ENCODE results near the gene USP17L15.
"Not testable (repeated sequence)": the region's sequence is repeated elsewhere in the genome, so short reads cannot be mapped to it uniquely, and the experiment has no call there.

USP17L15 gene, protein sequence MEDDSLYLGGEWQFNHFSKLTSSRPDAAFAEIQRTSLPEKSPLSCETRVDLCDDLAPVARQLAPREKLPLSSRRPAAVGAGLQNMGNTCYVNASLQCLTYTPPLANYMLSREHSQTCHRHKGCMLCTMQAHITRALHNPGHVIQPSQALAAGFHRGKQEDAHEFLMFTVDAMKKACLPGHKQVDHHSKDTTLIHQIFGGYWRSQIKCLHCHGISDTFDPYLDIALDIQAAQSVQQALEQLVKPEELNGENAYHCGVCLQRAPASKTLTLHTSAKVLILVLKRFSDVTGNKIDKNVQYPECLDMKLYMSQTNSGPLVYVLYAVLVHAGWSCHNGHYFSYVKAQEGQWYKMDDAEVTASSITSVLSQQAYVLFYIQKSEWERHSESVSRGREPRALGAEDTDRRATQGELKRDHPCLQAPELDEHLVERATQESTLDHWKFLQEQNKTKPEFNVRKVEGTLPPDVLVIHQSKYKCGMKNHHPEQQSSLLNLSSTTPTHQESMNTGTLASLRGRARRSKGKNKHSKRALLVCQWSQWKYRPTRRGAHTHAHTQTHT

DNA sequence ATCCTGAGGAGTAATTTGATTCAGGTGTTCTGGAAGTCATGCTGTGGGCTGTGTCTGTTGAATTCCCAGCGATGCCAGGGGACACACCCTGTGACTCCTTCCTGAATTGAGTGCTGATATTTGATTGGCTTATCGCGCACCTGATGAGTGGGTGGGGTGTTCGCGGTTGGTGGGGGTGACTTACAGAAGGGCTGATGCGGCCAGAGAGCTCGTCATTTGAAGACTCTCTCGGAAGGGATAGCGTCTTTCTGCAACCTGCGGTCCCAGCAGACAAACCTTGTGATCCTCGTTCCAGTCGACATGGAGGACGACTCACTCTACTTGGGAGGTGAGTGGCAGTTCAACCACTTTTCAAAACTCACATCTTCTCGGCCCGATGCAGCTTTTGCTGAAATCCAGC is at the start of gene USP17L15:
Gene USP17L15, plus strand, starts transcription at position 301 of the 400 bp plus-strand sequence. Its CDS starts 0 bp downstream, at position 301.
- not testable (repeated sequence) for DNase-seq (ENCODE audit: low spot score)

DNA sequence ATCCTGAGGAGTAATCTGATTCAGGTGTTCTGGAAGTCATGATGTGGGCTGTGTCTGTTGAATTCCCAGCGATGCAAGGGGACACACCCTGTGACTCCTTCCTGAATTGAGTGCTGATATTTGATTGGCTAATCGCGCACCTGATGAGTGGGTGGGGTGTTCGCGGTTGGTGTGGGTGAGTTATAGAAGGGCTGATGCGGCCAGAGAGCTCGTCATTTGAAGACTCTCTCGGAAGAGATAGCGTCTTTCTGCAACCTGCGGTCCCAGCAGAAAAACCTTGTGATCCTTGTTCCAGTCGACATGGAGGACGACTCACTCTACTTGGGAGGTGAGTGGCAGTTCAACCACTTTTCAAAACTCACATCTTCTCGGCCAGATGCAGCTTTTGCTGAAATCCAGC is 23.8 kb upstream of the USP17L15 start, which contains the start of gene USP17L10:
Gene USP17L10, plus strand, starts transcription at position 301 of the 400 bp plus-strand sequence. Its CDS starts 0 bp downstream, at position 301.
- DNase-seq (ENCODE audit: low spot score) = not testable (repeated sequence)

- DNase-seq (ENCODE audit: low spot score) = not testable (repeated sequence)
Measured at GRCh38 chr4:9214701-9215100, 19.5 kb upstream of the USP17L15 start.

- DNase-seq (ENCODE audit: low spot score) = not testable (repeated sequence)
Measured at GRCh38 chr4:9215105-9215504, 19.1 kb upstream of the USP17L15 start, which contains the start of gene USP17L11. USP17L11 (plus strand) TSS chr4:9215405; CDS start chr4:9215405, 0 bp downstream.

GRCh38 chr4:9219852-9220251 is 14.3 kb upstream of the USP17L15 start, which contains the start of gene USP17L12:
USP17L12 (plus strand) TSS chr4:9220152; CDS start chr4:9220152, 0 bp downstream.
- not testable (repeated sequence) for DNase-seq (ENCODE audit: low spot score)

- DNase-seq (ENCODE audit: low spot score) = not testable (repeated sequence)
Measured at GRCh38 chr4:9224596-9224995, 9.6 kb upstream of the USP17L15 start, which contains the start of gene USP17L13. USP17L13 (plus strand) TSS chr4:9224896; CDS start chr4:9224896, 0 bp downstream.

- not testable (repeated sequence) for DNase-seq (ENCODE audit: low spot score)
Measured at GRCh38 chr4:9230249-9230648, 3.9 kb upstream of the USP17L15 start.

DNA sequence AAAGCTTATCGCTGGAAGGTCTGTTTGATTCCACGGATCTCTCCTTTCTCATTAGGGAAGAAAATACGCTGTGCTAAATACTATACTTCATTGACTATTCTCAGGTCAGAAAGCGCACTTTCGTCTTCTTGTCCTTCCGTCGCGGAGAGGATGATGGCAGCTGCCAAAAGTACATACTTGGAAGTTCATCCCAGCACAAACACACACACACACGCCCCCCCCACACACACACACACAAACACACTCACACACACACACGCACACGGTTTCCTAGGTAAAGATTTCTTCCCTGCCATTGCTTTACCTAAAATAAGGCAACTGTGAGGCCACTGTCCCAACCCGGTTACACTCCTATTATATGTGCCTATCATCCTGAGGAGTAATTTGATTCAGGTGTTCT is 4.3 kb downstream of the USP17L15 start:
- not testable (repeated sequence) for DNase-seq (ENCODE audit: low spot score)

GRCh38 chr4:9243579-9243978 is 9.4 kb downstream of the USP17L15 start, which contains the start of gene USP17L17:
USP17L17 (plus strand) TSS chr4:9243879; CDS start chr4:9243879, 0 bp downstream.
- DNase-seq (ENCODE audit: low spot score) = not testable (repeated sequence)

DNA sequence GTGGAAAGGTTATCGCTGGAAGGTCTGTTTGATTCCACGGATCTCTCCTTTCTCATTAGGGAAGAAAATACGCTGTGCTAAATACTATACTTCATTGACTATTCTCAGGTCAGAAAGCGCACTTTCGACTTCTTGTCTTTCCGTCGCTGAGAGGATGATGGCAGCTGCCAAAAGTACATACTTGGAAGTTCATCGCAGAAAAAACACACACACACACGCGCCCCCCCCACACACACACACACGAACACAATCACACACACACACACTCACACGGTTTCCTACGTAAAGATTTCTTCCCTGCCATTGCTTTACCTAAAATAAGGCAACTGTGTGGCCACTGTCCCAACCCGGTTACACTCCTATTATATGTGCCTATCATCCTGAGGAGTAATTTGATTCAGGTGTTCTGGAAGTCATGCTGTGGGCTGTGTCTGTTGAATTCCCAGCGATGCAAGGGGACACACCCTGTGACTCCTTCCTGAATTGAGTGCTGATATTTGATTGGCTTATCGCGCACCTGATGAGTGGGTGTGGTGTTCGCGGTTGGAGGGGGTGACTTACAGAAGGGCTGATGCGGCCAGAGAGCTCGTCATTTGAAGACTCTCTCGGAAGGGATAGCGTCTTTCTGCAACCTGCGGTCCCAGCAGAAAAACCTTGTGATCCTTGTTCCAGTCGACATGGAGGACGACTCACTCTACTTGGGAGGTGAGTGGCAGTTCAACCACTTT is 13.9 kb downstream of the USP17L15 start, which contains the start of gene USP17L18:
Gene USP17L18, plus strand, starts transcription at position 678 of the 728 bp plus-strand sequence. Its CDS starts 0 bp downstream, at position 678.
- DNase-seq (ENCODE audit: low spot score) = peak; percentile 0

DNA sequence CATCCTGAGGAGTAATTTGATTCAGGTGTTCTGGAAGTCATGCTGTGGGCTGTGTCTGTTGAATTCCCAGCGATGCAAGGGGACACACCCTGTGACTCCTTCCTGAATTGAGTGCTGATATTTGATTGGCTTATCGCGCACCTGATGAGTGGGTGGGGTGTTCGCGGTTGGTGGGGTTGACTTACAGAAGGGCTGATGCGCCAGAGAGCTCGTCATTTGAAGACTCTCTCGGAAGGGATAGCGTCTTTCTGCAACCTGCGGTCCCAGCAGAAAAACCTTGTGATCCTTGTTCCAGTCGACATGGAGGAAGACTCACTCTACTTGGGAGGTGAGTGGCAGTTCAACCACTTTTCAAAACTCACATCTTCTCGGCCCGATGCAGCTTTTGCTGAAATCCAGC is 18.9 kb downstream of the USP17L15 start, which contains the start of gene USP17L19:
Gene USP17L19, plus strand, starts transcription at position 301 of the 400 bp plus-strand sequence. Its CDS starts 0 bp downstream, at position 301.
- DNase-seq (ENCODE audit: low spot score) = not testable (repeated sequence)

DNA sequence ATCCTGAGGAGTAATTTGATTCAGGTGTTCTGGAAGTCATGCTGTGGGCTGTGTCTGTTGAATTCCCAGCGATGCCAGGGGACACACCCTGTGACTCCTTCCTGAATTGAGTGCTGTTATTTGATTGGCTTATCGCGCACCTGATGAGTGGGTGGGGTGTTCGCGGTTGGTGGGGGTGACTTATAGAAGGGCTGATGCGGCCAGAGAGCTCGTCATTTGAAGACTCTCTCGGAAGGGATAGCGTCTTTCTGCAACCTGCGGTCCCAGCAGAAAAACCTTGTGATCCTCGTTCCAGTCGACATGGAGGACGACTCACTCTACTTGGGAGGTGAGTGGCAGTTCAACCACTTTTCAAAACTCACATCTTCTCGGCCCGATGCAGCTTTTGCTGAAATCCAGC is 23.6 kb downstream of the USP17L15 start, which contains the start of gene USP17L20:
Gene USP17L20, plus strand, starts transcription at position 301 of the 400 bp plus-strand sequence. Its CDS starts 0 bp downstream, at position 301.
- not testable (repeated sequence) for DNase-seq (ENCODE audit: low spot score)

- DNase-seq (ENCODE audit: low spot score) = not testable (repeated sequence)
Measured at GRCh38 chr4:9262572-9262971, 28.4 kb downstream of the USP17L15 start, which contains the start of gene USP17L21. USP17L21 (plus strand) TSS chr4:9262872; CDS start chr4:9262872, 0 bp downstream.

- not testable (repeated sequence) for DNase-seq (ENCODE audit: low spot score)
Measured at GRCh38 chr4:9267319-9267718, 33.1 kb downstream of the USP17L15 start, which contains the start of gene USP17L22. USP17L22 (plus strand) TSS chr4:9267619; CDS start chr4:9267619, 0 bp downstream.

GRCh38 chr4:9271719-9272118 is 37.5 kb downstream of the USP17L15 start:
- DNase-seq (ENCODE audit: low spot score) = not testable (repeated sequence)
